ENCODE data around the gene TLCD3B.

DNA sequence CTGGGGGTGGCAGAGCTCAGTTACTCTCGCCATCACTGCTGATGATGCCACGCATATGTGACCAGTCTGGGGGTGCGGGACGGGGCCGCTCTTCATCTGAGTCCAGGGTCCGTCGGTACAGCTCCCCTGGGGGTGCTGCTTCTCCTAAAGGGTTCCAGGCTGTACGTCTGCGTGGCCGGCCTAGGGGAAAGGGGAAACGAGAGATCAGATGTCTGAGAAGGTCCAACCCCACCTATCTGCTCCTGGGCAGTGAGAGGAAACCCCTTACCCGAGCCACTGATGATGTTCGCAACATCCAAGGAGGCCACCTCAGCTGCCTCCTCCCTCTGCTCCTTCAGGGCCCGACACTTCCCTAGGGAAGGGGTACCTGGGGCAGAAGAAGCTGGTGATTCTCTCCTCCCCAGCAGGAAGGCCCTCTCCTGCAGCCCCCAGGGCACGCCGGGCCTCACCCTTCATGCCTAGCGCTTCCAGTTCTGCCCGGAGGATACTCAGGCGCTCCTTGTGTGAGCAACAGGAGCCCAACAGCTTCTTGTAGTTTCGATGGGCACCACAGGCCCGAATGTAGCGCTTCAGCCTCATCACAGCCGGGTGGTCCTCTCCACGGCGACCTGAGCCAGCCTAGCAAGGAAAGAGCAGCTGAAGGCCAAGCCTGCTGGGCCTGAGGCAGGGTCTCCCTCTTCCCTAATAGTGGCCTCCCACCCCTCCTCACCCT lies 37.7 kb downstream of the TLCD3B start:
- no peak for TF ChIP-seq POLR2A (IDR thresholded peaks at IDR 0.05)
- TF ChIP-seq, protein P1, sequence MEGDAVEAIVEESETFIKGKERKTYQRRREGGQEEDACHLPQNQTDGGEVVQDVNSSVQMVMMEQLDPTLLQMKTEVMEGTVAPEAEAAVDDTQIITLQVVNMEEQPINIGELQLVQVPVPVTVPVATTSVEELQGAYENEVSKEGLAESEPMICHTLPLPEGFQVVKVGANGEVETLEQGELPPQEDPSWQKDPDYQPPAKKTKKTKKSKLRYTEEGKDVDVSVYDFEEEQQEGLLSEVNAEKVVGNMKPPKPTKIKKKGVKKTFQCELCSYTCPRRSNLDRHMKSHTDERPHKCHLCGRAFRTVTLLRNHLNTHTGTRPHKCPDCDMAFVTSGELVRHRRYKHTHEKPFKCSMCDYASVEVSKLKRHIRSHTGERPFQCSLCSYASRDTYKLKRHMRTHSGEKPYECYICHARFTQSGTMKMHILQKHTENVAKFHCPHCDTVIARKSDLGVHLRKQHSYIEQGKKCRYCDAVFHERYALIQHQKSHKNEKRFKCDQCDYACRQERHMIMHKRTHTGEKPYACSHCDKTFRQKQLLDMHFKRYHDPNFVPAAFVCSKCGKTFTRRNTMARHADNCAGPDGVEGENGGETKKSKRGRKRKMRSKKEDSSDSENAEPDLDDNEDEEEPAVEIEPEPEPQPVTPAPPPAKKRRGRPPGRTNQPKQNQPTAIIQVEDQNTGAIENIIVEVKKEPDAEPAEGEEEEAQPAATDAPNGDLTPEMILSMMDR (IDR thresholded peaks at IDR 0.05): no peak
